NCI-H2227 (cell line): Measurements from ENCODE around the gene TRMT1.
A peak's percentile ranks its signal among the peaks of the same experiment; 100 is the strongest.
"Not testable (repeated sequence)": the region's sequence is repeated elsewhere in the genome, so short reads cannot be mapped to it uniquely, and the experiment has no call there.

Experiments used
- DNase-seq: peaks from one replicate; lab custom pipeline; 2025; ENCODE audit not compliant: unreplicated experiment; lab: John Stamatoyannopoulos, UW

TRMT1 gene

DNA sequence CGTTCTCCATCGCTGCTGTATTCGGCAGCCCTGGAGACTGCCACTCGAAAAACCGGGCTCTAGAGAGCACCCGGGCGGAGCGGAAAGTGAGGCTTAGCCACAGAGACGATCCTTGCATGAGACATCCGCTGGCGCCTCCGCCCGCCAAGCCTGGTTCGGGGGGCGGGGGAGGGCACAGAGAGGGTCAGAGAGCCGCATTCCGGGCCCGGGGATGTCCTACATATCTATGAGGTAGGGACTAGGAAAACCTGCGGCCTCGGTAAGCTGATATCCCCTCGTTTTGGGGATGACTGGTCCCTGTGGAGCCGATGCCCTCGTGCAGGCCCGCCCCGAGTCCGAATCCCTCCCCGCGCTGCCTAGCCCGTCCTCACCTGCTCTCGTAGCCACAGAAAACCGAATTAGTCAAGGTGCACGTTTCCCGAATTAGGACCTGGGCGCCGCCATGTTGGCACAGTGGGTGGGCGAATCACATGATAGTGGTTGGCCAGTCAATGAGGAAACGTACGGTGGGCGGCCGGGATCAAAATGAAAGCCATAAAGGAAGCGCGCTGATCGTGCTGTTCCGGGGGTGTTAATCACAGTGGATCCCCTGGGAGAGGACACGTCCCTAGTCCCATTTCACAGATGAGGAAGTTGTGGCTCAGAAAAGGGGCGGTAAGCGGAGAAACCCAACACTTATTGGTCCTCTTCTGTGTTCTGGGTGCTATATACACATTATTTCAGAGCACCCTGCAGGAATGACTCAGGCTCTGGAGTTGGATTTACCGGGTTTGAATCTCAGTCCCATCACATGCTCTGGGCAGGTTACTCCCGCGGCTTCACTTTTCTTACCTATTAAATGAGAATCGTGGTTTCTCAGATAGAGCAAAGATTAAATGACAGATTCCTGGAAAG lies at the start of gene TRMT1:
Gene TRMT1 (minus strand): TSS at position 459 of the 894 bp plus-strand sequence. CDS start 341 bp downstream, at position 118.
- peak; percentile 90 for DNase-seq

DNA sequence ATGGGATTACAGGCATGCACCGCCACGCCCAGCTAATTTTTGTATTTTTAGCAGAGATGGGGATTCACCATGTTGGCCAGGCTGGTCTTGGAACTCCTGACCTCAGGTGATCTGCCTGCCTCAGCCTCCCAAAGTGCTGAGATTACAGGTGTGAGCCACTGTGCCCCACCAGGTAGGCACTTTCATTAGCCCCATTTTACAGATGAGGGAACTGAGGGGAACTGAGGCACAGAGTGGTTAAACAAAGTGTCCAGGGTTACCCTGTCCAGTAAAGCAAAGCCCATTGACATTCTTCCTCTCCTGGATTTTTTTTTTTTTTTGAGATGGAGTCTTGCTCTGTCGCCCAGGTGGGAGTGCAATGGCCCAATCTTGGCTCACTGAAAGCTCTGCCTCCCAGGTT lies 49.6 kb upstream of the TRMT1 start:
- not testable (repeated sequence) for DNase-seq

DNA sequence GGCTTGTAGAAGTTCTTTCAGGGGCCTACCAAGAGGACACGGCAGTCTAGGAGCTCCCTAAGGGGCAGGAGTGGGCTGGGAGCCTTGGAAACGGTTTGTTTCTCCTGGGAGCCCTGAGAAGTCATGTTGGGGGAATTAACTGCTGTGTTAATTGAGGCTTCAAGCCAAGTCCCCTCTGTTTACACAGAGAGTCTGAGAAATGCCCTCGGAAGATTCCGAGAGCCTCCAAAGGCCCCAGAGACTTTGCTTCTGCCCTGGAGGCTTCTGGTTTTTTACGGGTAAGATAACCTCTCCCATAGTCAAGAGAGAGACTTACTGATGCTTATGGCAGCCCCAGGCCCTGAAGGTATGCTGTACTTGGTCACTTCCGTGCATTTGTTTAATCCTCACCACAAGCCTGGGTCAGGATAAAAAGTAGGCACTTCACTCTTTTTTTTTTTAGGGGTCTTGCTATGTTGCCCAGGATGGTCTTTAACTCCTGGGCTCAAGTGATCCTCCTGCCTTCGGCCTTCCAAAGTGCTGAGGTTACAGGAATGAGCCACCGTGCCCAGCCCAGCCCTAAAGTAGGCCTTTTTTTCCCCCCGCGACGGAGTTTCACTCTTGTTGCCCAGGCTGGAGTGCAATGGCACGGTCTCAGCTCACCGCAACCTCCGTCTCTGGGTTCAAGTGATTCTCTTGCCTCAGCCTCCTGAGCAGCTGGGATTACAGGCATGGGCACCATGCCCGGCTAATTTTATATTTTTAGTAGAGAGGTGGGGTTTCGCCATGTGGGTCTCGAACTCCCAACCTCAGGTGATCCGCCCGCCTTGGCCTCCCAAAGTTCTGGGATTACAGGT lies 48.8 kb upstream of the TRMT1 start:
- no peak for DNase-seq

DNA sequence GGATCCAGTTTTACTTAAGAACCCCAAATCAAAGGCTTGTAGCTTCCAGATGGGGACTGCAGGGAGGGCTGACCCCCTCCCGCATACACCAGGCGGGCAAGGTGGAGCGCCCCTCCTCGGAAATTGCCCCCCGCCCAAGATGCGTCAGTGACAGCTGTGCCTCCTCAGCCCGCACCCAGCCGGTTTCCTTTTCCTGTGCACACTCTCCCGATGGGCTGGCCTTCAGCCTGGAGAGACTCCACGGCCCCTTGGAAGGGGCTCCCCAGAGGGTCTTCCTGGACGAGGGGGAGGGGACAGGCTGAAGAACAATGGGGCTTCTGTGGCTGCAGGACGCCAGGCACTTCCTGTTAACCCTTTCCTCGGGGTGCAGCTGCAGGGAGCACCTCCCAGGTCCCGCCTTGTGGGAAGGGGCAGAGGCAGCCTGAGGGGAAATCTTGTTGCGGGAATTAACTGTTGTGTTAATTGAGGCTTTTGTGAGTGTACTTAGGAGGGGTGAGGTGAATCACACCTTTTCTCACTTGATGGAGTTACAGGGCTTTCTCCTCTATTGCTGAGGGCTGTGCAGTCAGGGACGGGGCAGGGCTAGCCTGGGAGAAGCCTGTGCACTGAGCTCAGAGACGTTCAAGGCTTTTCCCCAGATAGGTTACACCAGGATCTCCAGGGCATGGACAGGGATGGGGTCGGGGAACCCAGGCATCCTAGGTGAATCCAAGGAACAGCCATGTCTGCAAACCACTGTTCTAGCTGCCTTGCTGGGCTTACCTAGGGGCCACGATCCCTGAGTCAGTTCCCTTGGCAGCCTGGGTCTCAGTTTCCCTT lies 48.0 kb upstream of the TRMT1 start:
- DNase-seq: peak; percentile 53

DNA sequence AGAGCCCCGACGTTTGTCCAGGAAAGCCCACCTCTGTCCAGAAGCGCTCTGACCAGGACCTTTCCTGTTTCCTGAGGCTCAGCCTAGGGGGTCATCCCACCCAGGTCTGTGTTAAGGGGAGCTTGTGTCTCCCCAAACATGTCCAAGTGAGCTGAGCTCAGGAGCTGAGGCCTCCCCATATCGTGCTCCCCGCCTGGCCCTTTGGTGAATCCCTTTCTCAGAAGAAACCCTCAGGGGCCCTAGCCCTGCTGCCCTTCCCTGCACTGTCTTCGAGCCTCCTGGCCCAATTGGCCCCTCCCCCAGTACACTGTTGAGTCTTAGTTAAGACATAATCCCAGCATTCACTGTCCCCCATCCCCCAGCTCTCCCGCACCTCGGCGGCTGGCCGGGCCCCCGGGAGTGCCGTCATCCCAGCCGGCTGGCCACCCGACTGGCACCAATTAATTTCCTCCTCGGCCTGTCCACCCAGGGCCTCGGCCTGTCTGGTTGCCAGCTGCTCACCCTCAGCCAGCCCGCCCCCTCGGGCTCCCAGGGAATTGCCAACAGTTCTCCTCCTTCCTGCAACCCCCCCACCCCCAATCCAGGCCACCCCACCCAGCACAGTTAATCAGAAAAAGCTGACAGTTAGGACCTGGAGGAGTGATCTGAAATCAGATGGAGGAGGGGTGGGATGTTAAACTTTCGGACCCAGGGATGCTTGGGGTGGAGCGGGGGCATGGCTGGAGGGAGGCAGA lies 47.2 kb upstream of the TRMT1 start:
- peak; percentile 48 for DNase-seq

DNA sequence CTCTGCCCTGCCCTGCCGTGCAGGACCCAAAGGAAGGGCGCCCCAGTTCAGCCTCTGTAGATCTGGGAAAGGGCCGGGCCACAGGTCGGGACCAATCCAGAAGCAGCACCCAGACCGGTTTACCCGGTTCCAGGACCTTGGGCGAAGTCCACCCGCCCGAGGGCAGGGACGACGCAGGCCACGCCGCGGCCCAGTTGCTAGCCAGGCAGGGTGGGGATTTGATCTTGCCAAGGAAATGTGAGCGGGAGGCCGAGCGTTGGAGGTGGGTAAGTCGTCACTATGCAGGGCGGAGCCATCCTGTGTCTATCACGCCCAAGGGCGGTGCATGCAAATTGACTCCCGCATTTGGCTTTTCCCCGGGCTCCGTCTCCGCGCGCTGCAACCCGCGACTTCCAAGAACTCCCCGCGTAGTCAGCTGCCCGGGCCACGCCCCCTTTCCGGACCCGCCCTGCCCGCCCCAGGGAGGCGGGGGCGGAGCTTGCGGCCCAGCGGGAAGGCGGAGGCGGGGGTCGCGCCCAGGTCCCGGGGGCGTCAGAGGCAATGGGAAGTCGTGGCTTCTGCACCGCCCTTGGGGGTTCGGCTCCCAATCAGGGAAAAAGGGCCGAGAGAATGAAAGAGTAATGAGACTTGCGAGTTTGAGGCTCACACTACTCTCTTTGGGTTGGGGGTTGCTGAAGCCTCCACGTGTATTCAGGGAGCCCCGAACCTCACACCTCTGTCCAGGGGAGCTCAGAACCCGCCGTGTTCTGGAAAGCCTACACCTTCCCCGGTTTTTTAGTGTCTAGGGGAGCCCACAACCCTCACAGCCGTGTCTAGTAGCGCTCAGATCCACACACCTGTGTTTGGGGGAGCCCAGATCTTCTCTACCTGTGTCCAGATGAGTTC lies 46.4 kb upstream of the TRMT1 start:
- DNase-seq: peak; percentile 85

DNA sequence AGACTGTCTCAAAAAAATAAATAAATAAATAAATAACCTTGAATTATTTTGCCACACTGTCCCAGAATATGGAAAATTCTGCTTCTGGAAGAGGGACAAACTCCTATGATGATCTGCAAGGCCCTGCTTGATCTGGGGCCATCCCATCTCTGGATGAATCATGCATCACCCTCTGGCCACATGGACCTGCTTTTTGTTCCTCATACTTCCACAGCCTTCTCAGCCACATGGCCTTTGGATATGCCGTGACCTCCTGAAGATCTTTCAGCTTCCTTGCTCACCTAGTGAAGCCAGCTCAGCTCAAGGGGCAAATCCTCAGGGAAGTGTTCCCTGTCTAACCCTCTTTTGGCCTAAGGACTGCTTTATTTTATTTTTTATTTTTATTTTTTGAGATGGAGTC lies 44.0 kb upstream of the TRMT1 start:
- no peak for DNase-seq

DNA sequence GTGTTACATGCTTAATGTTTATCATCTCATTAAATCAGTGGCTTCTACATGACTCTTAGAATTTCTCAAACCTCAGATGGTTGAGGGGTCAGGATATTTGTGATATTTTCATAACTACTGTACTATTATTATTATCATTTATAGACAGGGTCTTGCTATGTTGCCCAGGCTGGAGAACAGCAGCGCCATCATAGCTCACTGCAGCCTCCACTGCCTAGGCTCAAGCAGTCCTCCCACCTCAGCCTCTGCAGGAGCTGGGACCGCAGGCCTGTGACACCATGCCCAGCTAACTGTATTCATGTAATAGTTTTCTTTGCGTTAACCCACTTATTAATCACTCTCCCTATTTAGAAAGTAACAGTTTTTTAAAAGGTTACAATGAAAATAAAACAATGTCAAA lies 43.2 kb upstream of the TRMT1 start:
- DNase-seq: no peak

DNA sequence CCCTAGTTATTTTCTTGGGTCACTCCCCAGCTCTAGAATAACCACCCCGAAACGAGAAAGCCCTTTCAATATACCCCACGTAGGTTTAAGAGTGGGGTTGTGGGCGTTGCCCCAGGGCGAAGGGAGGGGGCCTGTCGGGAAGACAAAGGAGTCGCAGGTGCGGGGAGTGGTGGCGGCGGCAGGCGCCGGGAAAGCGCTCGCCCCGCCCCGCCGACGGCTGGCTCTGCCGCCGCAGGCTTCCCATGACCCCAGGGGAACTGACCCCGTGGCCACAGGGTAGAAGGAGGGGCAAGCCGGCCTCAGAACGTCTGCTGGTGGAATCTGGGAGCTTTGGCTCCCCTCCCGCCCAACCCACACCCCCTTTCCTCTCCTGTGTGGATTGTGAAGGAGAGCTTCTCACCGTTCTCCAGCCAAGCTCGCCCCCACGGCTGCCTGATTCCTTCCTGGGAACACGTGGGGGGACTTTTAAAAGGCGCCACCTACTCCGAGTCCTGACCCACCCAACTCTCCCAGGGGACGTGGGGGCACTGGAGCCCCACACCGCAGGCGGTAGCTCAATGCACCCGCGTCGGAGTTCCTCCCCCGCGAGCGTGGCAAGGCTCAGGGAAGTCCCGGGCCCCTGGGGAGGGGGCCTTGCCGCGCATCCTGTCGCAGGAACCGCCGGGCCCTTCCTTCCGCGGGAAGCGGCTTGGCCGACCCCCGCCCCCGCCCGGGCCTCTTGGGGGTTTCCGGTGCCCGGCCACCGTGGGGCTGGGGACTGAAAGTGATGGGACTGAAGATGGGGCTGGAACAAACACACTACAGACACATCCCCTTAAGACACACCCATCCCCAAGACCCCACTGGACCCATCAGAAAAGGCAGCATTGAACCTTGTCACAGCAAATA lies 39.2 kb upstream of the TRMT1 start:
- DNase-seq: peak; percentile 65

DNA sequence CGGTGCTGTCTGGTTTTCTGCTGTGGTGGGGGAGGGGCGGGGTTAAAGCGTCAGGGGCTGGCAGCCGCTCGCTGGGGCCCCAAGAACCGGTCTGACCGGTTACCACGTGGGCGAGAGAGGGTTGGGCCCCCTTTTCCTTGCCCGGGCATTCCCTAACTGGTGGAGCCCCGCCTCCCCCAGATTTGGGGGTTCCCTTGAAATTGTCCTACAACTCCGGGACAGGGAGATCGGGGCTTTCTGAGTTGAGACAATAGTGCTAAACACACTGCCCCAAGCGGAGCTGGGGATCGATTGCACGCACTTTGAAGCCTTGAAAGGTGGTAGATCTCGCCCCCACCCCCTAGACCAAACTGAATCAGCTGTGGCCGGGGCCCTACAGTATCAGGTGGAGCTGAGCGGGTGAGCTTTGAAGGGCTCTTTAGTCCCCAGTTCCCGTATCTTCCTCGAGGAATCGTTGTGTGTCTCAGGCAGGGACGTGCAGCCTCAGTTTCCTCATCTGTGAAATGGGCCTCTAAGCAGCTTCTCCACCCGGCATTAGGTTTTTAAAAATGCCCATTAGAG lies 38.5 kb upstream of the TRMT1 start:
- DNase-seq: peak; percentile 53

DNA sequence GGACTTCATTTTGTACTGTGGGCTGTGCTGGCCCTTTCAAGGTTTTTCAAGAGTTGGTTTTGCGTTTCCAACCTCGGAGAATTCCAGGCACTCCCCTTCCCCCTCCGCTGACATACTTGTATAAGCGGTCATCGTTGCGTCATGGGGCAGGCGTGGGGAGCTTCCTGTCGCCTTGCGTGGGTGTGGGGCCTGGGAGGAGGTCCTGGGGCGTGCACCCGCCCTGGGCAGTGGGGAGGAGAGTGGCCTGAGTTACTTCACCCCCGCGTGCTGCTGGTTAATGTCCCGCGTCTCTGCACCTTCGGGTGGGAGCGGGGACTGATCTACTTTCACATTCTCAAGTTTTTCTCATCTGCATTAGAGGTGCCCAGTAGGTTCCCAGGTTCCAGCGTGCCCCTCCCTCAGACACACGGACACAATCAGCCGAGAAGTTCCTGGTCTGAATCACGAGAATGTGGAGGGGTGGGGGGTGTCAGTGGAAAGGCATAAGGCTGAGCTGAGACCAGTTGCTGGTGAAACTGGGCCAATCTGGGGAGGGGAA lies 37.8 kb upstream of the TRMT1 start:
- peak; percentile 53 for DNase-seq

DNA sequence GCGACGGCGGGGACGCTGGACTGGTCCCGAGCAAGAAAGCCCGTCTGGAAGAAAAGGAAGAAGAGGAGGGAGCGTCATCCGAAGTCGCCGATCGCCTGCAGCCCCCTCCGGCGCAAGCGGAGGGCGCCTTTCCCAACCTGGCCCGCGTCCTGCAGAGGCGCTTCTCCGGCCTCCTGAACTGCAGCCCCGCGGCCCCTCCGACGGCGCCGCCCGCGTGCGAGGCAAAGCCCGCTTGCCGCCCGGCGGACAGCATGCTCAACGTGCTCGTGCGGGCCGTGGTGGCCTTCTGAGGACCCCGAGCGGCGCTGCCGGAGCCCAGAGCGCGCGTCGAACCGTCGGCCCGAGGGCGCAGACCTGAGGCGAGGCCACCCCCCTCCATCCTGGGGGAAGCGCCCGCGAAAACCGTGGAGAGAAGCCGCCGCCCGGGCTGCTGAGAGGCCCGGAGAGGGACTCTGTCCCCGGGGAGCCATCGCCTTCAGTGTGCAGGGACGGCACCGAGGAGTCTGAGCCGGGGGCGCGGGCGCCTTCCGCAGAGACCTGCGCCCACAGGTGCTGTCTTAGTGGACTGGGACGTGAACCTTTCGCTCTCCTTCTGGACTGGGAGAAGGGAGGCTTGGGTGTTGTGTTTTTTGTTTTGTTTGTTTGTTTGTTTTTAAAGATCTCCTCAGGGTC lies 37.2 kb upstream of the TRMT1 start:
- DNase-seq: peak; percentile 39

DNA sequence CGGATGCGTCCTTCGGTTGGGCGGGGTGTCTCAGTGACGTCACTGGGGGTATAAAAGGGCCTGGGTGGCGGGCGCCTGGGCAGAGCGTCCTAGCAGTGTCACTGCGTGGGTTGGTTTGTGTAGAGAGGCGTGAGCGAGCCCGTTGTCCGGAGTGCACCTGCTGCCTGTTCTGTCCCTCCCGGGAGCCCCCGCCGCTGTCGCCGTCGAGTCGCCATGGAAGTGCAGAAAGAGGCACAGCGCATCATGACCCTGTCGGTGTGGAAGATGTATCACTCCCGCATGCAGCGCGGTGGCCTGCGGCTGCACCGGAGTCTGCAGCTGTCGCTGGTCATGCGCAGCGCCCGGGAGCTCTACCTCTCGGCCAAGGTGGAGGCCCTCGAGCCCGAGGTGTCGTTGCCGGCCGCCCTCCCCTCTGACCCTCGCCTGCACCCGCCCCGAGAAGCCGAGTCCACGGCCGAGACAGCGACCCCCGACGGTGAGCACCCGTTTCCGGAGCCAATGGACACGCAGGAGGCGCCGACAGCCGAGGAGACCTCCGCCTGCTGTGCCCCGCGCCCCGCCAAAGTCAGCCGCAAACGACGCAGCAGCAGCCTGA lies 36.5 kb upstream of the TRMT1 start:
- peak; percentile 94 for DNase-seq

DNA sequence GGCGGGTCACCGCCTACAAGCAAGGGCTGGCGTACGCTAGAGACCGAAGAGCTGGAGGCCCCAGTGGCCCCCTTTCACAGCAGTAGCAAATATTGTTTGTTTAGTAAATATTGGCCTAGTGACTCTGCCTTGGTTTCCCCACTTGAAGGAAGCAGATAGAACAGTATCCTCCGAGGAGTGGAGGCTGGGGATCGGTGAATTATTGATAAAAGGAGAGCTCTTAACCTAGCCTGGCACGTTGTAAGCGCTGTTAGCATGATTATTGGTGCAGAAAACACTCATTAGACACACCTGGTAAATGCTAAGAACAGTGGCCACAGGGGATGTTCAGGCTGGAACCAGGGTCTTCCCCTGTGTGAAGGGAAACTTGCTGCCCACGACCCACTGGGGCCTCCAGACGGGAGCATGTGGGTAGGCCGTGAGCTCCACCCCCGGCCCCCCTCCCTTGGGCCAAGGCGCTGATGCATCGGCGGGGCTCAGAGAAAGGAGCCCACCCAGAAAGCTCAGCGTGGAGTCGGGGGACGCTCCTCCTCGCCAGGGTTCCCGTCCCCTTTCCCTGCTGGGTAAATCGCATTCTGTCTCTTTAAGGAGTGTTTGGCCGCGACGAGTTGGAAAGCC lies 35.9 kb upstream of the TRMT1 start:
- no peak for DNase-seq

DNA sequence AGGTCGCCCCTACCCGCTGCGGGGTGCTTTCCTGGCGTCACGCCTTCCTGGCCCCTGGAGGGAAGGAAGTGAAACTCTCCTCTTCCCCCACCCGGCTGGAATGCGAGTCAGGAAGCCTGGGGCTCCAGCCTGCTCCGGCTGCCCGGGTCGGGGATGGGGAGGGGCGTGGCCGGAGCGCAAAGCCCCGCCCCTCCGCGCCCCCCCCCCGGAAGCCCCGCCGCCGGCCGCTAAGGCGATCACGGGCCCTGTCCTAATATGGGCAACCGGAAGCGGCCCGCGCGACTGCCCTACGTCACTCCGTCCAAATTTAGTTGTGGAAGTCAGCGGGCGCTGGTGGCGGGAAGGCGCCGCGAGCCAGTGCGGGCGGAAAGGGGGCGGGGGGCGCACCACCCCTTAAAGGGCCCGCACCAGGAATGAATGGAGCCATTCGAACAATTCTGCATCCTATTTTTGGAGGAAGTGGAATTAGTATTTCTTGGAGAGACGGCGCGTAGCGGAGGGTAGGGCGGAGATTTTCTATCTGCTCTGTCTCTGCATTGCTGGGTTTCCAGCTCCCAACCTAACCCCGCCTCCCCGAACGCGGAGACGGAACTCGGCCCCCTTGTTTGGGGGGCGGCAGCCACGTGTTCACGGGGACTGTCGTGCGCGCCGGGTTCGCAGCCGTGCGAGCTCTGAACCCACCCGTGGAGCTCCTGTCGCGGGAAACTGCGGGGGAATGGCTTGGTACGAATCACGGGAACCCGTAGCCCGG lies 35.2 kb upstream of the TRMT1 start:
- DNase-seq: peak; percentile 95
